ENCODE measurements around the gene ADAP1. TPM values are rescaled to one million over a fixed set of nuclear protein-coding genes. Genes with fewer than 3 reads are reported as not detected.

Gene ADAP1
- total RNA-seq, 1 donor from 2014 or later = 26.9 TPM

GRCh38 chr7:966291-967069, 12.0 kb upstream of the ADAP1 start:
- Histone ChIP-seq H3K4me3 (ENCODE audit: low read depth, low read length) (no peak overlapping the region), H3K36me3 (ENCODE audit: control insufficient read depth, insufficient read depth, low read length) (peaks cover 11% of the 10 kb centered on the region), H3K27me3 (ENCODE audit: control insufficient read depth, insufficient read depth, low read length) (no peaks in the 10 kb centered on the region)
- FAIRE-seq = no peak
- TF ChIP-seq, protein P1, sequence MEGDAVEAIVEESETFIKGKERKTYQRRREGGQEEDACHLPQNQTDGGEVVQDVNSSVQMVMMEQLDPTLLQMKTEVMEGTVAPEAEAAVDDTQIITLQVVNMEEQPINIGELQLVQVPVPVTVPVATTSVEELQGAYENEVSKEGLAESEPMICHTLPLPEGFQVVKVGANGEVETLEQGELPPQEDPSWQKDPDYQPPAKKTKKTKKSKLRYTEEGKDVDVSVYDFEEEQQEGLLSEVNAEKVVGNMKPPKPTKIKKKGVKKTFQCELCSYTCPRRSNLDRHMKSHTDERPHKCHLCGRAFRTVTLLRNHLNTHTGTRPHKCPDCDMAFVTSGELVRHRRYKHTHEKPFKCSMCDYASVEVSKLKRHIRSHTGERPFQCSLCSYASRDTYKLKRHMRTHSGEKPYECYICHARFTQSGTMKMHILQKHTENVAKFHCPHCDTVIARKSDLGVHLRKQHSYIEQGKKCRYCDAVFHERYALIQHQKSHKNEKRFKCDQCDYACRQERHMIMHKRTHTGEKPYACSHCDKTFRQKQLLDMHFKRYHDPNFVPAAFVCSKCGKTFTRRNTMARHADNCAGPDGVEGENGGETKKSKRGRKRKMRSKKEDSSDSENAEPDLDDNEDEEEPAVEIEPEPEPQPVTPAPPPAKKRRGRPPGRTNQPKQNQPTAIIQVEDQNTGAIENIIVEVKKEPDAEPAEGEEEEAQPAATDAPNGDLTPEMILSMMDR (IDR thresholded peaks at IDR 0.05; ENCODE audit: insufficient read depth, low read length, severe bottlenecking) = no peak
- DNase-seq (ENCODE audit: low read depth) = no peak

- H3K4me3 ChIP-seq (ENCODE audit: low read depth, low read length) = no peak overlapping the region
- H3K36me3 ChIP-seq (ENCODE audit: control insufficient read depth, insufficient read depth, low read length) = peaks cover 7% of the 10 kb centered on the region
- DNase-seq (ENCODE audit: low read depth) (no peak), FAIRE-seq (no peak)
- TF ChIP-seq, protein P1 (IDR thresholded peaks at IDR 0.05; ENCODE audit: insufficient read depth, low read length, severe bottlenecking) = peak; percentile 12
- no peaks in the 10 kb centered on the region for H3K27me3 ChIP-seq (ENCODE audit: control insufficient read depth, insufficient read depth, low read length)
Observed at GRCh38 chr7:964401-965231, 10.1 kb upstream of the ADAP1 start.

- Histone ChIP-seq H3K4me3 (ENCODE audit: low read depth, low read length) (no peak overlapping the region), H3K27me3 (ENCODE audit: control insufficient read depth, insufficient read depth, low read length) (no peaks in the 10 kb centered on the region), H3K36me3 (ENCODE audit: control insufficient read depth, insufficient read depth, low read length) (peaks cover 2% of the 10 kb centered on the region)
- no peak for DNase-seq (ENCODE audit: low read depth)
- no peak for FAIRE-seq
- TF ChIP-seq, protein P1 (IDR thresholded peaks at IDR 0.05; ENCODE audit: insufficient read depth, low read length, severe bottlenecking) = no peak
Observed at GRCh38 chr7:963236-964078, 9.0 kb upstream of the ADAP1 start.

DNA sequence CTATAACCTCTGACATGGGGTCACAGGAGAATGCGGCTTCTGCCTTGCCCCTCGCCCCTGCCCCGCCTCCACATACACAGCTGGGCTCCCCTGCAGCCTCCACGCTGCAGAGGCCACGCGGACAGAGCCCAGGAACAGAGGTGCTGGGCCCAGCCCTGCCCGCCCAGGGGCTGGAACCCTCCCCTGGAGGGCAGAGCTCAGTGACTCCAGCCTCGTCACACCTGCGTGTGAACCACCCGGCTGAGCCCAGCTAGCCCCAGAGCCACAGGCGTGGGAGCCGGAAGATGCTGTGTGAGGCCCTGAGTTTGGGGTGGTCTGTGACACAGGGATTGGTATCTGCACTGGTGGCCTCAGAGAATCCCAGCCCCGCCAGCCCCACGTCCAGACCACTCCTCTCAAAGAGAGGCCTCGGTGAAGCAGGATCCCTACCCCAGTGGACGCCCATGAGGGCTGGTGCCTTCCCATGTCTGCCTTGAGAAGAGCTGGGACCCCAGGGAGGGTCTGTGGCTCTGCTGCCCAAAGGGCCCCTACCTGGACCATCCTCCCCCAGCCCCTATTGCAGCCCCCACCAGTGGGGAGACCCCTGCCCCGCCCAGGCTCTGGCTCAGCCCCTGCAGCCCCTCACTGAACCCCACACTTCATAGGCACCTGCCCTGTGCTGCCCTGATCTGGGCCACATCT, 8.1 kb upstream of the ADAP1 start:
- Histone ChIP-seq H3K27me3 (ENCODE audit: control insufficient read depth, insufficient read depth, low read length) (no peaks in the 10 kb centered on the region), H3K4me3 (ENCODE audit: low read depth, low read length) (no peak overlapping the region), H3K36me3 (ENCODE audit: control insufficient read depth, insufficient read depth, low read length) (no peaks in the 10 kb centered on the region)
- FAIRE-seq = no peak
- TF ChIP-seq, protein P1 (IDR thresholded peaks at IDR 0.05; ENCODE audit: insufficient read depth, low read length, severe bottlenecking) = no peak
- no peak for DNase-seq (ENCODE audit: low read depth)
